PC-9 (cell line): ENCODE data around the gene CCDC102B. TPM values are rescaled to one million over a fixed set of nuclear protein-coding genes. Genes with fewer than 3 reads are reported as not detected.

Experiments
- BruUV-seq: library from RNA; stranded (reverse); fragments of 400-500 nt; replicated peaks from 2 replicates; lab custom pipeline; 2021; lab: Mats Ljungman, UMichigan
- CTCF ChIA-PET: fragments of 300-600 bp; sonication (Branson Sonifier 250); formaldehyde crosslinking; loops from one replicate; lab custom pipeline; 2022; ENCODE audit warnings: antibody characterized with exemption; lab: Charles Lee
- POLR2A ChIA-PET: fragments of 300-600 bp; sonication (Branson Sonifier 250); formaldehyde crosslinking; loops from one replicate; lab custom pipeline; 2022; ENCODE audit warnings: antibody characterized with exemption; ENCODE audit not compliant: unreplicated experiment; lab: Charles Lee
- DNase-seq, 2 experiments: peaks; one replicate each; pipeline versions ENCODE4 v3.0.0 to v3.0.0-alpha.2; 2015 to 2022; ENCODE audit warnings: mixed read lengths in 1 of 2
- H2AFZ ChIP-seq: fragments of 200-600 bp; sonication (generic); 2 replicates; pipeline ENCODE4 v1.8.1; 2017; ENCODE audit warnings: antibody characterized with exemption
- H3F3A ChIP-seq: fragments of 200-600 bp; sonication (generic); 2 replicates; pipeline ENCODE4 v1.8.1; 2017; ENCODE audit warnings: antibody characterized with exemption, mild to moderate bottlenecking, low read depth; ENCODE audit not compliant: insufficient read depth
- H3K27ac ChIP-seq: fragments of 200-600 bp; sonication (generic); 2 replicates; pipeline ENCODE4 v1.6.1; 2016; ENCODE audit warnings: mixed run types
- H3K27me3 ChIP-seq: fragments of 200-600 bp; sonication (generic); 2 replicates; pipeline ENCODE4 v1.6.1; 2016; ENCODE audit warnings: low read depth, mixed run types; ENCODE audit not compliant: insufficient read depth
- H3K36me3 ChIP-seq: fragments of 200-600 bp; sonication (generic); 2 replicates; pipeline ENCODE4 v1.6.1; 2016; ENCODE audit warnings: low read depth, mixed run types
- H3K4me1 ChIP-seq: fragments of 200-600 bp; sonication (generic); replicated peaks from 2 replicates; pipeline ENCODE4 v1.6.1; 2016; ENCODE audit warnings: mixed run types; ENCODE audit not compliant: insufficient read depth
- H3K4me2 ChIP-seq: fragments of 200-600 bp; sonication (generic); 2 replicates; pipeline ENCODE4 v1.6.1; 2017; ENCODE audit warnings: mixed run types
- H3K4me3 ChIP-seq: fragments of 200-600 bp; sonication (generic); 2 replicates; pipeline ENCODE4 v1.6.1; 2016; ENCODE audit warnings: mixed run types
- H3K79me2 ChIP-seq: fragments of 200-600 bp; sonication (generic); 2 replicates; pipeline ENCODE4 v1.6.1; 2017; ENCODE audit warnings: low read depth, mixed run types
- H3K9me2 ChIP-seq: fragments of 200-600 bp; sonication (generic); 2 replicates; pipeline ENCODE4 v1.8.1; 2017; ENCODE audit warnings: mild to moderate bottlenecking; ENCODE audit not compliant: insufficient read depth
- H3K9me3 ChIP-seq: fragments of 200-600 bp; sonication (generic); 2 replicates; pipeline ENCODE4 v1.8.1; 2016; ENCODE audit warnings: low read depth; ENCODE audit not compliant: insufficient read depth
- H4K20me1 ChIP-seq: fragments of 200-600 bp; sonication (generic); 2 replicates; pipeline ENCODE4 v1.8.1; 2017; ENCODE audit not compliant: insufficient read depth
- CTCF ChIP-seq: fragments of 200-600 bp; sonication (generic); conservative IDR thresholded peaks from 2 replicates; pipeline ENCODE4 v1.6.1; 2017; ENCODE audit warnings: mixed run types, antibody characterized with exemption, mild to moderate bottlenecking, moderate library complexity
- EZH2 ChIP-seq: fragments of 200-600 bp; sonication (generic); IDR thresholded peaks from 2 replicates; pipeline ENCODE4 v1.8.0; 2017; ENCODE audit warnings: antibody characterized with exemption, low read depth
- intact Hi-C: fragments of 100-400 bp; cut with micrococcal nuclease; formaldehyde crosslinking; loops from one replicate; pipeline ENCODE4 v1.10.0; 2022; ENCODE audit not compliant: unreplicated experiment
- total RNA-seq: library from RNA; stranded (reverse); gene quantifications from 2 replicates; pipeline ENCODE4 v1.2.3, GENCODE V29; 2021

CCDC102B gene
- total RNA-seq, 1 experiment from 2014 or later: 1.9 TPM

GRCh38 chr18:68769461-68769860 is 28.4 kb upstream of the CCDC102B start:
- Histone ChIP-seq H3K4me1 (no peaks in the 10 kb centered on the region), H3F3A (no peaks in the 10 kb centered on the region), H4K20me1 (no peaks in the 10 kb centered on the region), H3K4me3 (no peak overlapping the region), H3K36me3 (no peaks in the 10 kb centered on the region), H3K27me3 (no peaks in the 10 kb centered on the region), H3K9me2 (no peaks in the 10 kb centered on the region), H3K4me2 (no peak overlapping the region), H3K9me3 (no peaks in the 10 kb centered on the region), H3K79me2 (no peaks in the 10 kb centered on the region), H2AFZ (no peak overlapping the region), H3K27ac (no peak overlapping the region)
- DNase-seq: no peak
- POLR2A ChIA-PET: no interaction called here
- TF ChIP-seq EZH2 (no peak), CTCF (no peak)
- no TSS peak for BruUV-seq
- intact Hi-C loops: no loop called here
- CTCF ChIA-PET: no interaction called here

GRCh38 chr18:68772268-68772667 is 25.6 kb upstream of the CCDC102B start:
- ChIA-PET POLR2A (no interaction called here), CTCF (no interaction called here)
- BruUV-seq: no TSS peak
- no peaks in the 10 kb centered on the region for H3K36me3 ChIP-seq
- H4K20me1 ChIP-seq: no peaks in the 10 kb centered on the region
- TF ChIP-seq EZH2 (no peak), CTCF (no peak)
- no peaks in the 10 kb centered on the region for H3K9me2 ChIP-seq
- no peaks in the 10 kb centered on the region for H3K9me3 ChIP-seq
- H3K79me2 ChIP-seq: no peaks in the 10 kb centered on the region
- intact Hi-C loops: no loop called here
- no peaks in the 10 kb centered on the region for H3F3A ChIP-seq
- H2AFZ ChIP-seq: no peak overlapping the region
- no peaks in the 10 kb centered on the region for H3K4me1 ChIP-seq
- H3K4me3 ChIP-seq: no peak overlapping the region
- H3K4me2 ChIP-seq: no peak overlapping the region
- no peaks in the 10 kb centered on the region for H3K27me3 ChIP-seq
- no peak for DNase-seq
- H3K27ac ChIP-seq: no peak overlapping the region

- Histone ChIP-seq H4K20me1 (no peaks in the 10 kb centered on the region), H3K27me3 (no peaks in the 10 kb centered on the region), H3K9me2 (no peaks in the 10 kb centered on the region), H3F3A (no peaks in the 10 kb centered on the region), H3K36me3 (no peaks in the 10 kb centered on the region), H3K4me1 (no peaks in the 10 kb centered on the region), H3K4me3 (no peak overlapping the region), H2AFZ (no peak overlapping the region), H3K27ac (no peak overlapping the region), H3K4me2 (no peak overlapping the region), H3K79me2 (no peaks in the 10 kb centered on the region), H3K9me3 (no peaks in the 10 kb centered on the region)
- no peak for DNase-seq
- ChIA-PET CTCF (no interaction called here), POLR2A (no interaction called here)
- no TSS peak for BruUV-seq
- TF ChIP-seq EZH2 (no peak), CTCF (no peak)
- intact Hi-C loops: no loop called here
These were observed 19.5 kb upstream of the CCDC102B start for GRCh38 chr18:68778280-68778886.
